CD4-positive, alpha-beta T cell treated with Interleukin-6 at 100 ng/mL for 8 hours (primary cell): ENCODE results near the gene IVNS1ABP.
"Not testable (repeated sequence)": the region's sequence is repeated elsewhere in the genome, so short reads cannot be mapped to it uniquely, and the experiment has no call there.

Experiments
- DNase-seq: peaks from one replicate; pipeline ENCODE4 v3.0.0-alpha.2; 2020; ENCODE audit warnings: mixed read lengths, low spot score

IVNS1ABP gene

DNA sequence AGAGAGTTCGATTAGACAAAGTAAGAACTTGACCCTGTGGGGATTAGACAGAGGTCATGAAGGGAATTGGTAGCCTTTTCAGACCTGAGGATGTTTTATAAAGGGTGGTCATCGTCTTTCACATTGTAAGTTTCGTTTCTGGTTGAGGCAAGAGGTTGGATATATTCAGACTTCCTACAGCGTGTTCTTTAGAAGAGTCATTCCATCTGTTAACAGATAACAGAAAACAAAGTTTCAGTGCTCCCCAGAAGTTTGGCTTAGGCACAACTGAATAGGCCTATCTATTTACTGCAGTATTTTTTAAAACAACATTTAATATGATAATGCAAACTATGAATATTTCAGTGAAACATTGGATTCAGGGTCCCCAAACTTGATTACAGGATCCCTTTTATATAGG is 17.1 kb upstream of the IVNS1ABP start:
- no peak for DNase-seq

DNA sequence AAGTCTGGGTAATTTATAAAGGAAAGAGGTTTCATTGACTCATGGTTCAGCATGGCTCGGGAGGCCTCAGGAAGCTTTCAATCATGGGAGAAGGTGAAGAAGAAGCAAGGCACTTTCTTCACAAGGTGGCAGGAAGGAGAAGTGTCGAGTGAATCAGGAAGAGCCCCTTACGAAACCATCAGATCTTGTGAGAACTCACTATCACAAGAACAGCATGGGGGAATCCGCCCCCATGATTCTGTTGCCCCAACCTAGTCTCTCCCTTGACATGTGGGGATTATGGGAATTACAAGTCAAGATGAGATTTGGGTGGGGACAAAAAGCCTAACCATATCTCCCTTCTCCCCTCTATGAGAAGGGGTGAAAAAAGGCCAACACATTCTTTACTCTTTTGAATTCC is 11.2 kb upstream of the IVNS1ABP start:
- DNase-seq = no peak

GRCh38 chr1:185325413-185325812 is 8.4 kb upstream of the IVNS1ABP start:
- no peak for DNase-seq

DNA sequence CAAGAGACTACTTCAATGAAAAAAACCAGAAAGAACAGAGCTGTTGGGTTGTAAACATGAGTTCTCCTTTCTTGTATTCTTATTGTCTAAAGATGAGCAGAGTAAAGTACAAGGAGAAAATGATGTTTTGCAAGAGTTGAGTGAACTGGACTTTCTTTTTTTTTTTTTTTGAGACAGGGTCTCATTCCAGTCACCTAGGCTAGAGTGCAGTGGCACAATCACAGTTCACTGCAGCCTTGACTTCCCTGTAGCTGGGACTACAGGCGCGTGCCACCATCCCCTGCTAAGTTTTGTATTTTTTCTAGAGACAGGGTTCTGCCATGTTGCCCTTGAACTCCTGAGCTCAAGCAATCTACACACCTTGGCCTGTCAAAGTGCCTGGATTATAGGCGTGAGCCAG is 7.1 kb upstream of the IVNS1ABP start:
- DNase-seq = no peak

DNA sequence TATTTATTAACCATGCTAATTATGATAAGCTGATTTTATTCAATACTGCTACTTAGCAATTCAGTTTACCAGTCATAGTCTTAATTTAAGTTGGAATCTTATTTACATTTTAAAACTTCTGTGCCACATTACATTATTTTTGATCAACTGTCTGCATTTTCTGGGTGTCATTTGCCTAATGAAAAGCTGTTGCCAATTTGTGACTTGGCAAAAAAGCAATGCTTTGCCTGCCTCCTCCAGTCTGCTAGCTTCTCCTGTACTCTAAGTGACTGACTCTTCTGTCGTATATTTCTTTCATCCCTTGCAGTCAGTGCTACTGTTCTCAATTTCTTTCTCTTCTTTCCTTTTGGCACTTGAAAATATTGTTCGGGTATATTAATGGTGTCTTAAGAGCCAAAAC is 5.6 kb upstream of the IVNS1ABP start:
- DNase-seq = no peak

- not testable (repeated sequence) for DNase-seq
Observed at GRCh38 chr1:185321653-185322221, 4.7 kb upstream of the IVNS1ABP start.

GRCh38 chr1:185321104-185321503 is 4.1 kb upstream of the IVNS1ABP start:
- DNase-seq = not testable (repeated sequence)

GRCh38 chr1:185319139-185319475 is 2.1 kb upstream of the IVNS1ABP start:
- no peak for DNase-seq

GRCh38 chr1:185318431-185319138 is 1.5 kb upstream of the IVNS1ABP start:
- no peak for DNase-seq

DNA sequence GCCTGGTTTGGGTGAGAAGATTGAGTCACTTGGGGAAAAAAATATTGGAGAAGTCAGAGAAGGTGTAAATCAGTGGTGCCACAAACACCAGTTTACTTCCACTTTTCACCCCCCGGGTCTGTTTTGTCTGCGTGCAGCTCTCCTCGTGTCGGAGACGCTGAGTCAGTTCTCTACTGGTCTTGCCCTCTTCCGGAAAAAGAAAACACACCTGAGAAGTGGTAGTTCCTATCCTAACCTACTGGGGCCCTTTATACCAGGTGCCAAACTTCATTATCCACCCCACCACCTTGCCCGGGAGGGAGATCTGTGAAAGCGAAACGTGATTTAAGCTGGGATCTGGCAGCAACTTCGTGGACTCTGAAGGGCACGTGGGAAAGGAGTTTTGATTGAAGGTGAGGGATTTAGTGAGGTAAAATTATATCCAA is 855 bp upstream of the IVNS1ABP start:
- peak; percentile 86 for DNase-seq

DNA sequence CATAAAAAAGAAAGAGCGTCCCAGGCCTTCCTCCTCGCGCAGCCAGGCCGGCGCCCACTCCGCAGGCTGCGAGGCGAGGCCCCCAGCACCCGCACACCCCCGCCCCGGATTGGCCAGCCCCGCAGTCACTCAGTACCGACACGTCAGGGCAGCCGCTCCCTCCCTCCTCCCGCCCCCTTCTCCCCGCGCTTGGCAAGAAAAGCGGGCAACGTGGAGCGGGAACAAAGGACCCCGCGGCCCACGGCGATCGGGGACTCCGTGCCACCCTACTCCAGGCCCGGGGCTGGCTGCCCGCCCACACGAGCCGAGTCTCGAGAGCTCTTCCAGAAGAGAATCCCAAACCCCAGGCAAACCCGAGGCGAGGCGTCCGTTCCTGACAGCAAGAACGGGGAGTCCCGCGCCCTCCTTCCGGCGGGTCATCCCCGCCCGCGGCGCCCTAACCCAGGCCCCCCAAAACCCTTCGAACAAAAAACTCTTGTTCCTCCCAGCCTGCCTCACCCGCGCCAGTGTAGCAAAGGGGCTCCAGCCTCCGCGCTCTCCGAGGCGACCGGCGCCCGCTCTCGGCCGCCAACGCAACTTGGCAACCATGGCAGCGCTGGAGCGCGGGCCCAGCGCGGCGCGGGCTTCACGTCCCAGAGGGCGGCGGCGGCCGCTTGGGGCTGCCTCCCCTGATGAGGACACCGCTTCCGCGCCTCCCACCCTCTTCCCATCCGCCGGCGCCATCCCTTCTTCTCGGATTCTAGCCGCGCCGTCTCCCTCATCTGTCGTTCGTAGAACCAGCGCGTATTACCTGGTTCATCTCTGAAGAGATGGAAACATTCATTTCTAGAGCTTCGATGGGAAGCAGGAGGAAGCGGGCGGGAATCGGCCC is 645 bp downstream of the IVNS1ABP start:
- DNase-seq = peak; percentile 87

- DNase-seq = peak; percentile 4
Observed at GRCh38 chr1:185315445-185316071, 1.5 kb downstream of the IVNS1ABP start.

GRCh38 chr1:185314411-185314810 is 2.6 kb downstream of the IVNS1ABP start:
- DNase-seq = no peak

DNA sequence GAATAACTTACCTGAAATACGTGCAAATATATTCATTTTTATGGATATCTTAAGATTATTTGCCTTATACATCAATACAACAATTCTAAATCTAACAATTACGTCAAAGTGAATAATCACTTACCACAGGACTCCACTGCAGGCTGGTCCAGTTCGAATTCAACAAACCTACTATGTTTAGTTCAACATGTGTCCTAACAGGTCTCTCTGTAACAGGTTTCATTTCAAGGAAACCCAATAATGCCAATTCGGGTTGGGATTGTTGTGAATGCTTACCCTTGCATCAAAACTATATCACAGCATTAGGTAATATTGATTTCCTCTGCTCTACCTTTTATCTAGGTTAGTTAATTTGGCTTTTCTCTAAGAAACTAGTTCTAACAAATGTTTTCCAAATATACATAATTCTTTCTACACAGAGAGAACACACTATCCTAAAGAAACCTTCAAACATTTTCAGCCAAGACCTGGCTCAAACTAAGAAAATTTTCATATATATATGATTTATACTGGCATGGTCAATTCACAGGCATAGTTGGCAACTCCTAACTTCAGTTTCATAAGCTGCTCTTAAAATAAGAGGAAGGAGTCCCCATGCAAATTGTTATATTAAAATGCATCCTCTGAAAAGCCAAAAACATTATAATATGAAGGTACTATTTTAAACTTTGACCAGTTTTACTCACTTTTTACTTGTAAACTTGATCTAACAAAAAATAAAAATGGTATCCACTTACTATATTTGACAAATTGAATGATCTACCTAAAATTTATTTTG is 4.5 kb downstream of the IVNS1ABP start:
- DNase-seq = no peak

DNA sequence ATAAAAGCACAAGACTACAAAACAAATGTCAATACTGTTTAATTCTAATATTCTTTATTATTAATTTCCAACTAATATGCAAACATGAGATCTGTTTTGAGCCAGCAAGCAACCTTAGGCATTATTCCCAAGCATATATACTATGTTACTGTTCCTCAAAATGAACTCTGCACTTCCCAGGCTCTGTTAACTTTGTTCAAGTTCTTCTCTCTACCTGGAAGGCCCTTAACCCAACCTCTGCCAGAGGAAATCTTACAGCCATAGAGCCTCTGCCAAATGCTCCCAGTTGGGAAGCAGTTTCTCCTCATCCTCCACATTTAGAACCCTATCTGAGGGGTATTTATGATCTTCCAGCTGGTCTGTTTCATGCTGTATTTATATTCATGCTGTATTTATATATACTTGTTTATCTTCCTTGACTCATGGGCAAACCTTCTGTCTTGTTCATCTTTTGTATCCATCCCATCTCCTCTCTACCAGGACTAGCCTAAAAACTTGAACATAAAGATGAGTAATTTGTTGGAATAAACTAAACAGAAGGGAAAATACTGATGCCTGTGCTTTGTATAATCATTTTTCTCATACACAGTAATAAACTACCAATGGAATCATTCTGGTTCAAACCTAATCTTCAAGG is 5.3 kb downstream of the IVNS1ABP start:
- DNase-seq = no peak

DNA sequence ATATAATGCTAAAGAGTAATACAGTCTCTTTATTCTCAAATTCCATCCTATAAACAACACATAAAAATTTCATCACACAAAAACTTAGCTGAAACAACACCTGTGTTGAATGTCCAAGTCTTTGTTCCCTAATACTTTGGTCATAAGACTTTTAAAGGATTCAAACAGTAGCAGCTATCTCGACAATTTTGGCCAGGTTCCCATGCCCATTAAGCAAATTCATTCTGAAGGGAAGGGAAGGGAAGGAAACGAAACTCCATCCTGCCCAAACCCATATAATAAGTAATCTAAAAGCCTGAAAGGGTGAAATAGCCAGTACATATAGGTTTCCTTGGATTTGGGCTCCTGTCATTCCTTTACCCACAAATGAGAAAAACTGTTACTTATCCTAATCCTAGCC is 7.5 kb downstream of the IVNS1ABP start:
- DNase-seq = no peak

DNA sequence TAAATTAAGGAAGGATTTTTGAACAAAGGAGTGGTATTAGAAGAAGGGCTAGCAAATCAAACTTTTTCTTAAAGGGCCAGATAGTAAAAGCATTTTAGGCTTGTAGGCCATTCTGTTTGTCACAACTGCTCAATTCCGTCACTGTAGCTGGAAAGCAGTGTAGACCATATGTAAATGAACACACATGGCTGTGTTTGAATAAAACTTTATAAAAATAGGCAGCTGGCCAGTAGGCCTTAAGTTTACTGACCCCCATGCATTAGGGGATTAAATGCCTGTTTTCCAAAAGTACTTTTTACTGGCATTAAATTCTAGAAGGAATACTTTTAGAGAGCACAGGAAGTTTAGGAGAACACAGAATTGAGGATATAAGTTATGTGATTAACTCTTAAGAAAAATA is 8.9 kb downstream of the IVNS1ABP start:
- DNase-seq = no peak

DNA sequence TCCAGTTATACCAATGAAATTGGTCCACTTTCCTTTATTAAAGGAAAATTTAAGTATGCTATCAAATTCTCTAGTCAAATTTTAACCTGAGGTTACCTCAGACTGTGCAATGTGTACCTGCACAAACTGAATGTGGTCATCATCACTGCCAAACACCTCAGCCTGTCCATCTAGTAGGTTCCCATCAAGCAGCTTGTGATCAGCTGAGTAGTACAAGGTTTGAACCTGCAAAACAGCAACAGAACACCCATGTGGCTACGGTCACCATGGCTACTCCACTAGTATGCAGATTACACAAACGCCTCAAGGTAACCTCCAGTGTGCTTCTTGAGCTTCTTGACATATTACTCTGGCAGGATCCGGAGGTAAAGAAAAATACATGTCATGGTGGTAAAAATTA is 11.6 kb downstream of the IVNS1ABP start:
- no peak for DNase-seq

- no peak for DNase-seq
Observed at GRCh38 chr1:185300152-185300551, 16.9 kb downstream of the IVNS1ABP start.

GRCh38 chr1:185297982-185298381 is 19.1 kb downstream of the IVNS1ABP start:
- DNase-seq = no peak

GRCh38 chr1:185295091-185295490 is 22.0 kb downstream of the IVNS1ABP start:
- no peak for DNase-seq
